NCI-H2196 (cell line): ENCODE results near the gene SH3BGRL3.
"Not testable (repeated sequence)": the region's sequence is repeated elsewhere in the genome, so short reads cannot be mapped to it uniquely, and the experiment has no call there.

Experiments
- DNase-seq: peaks from one replicate; lab custom pipeline; 2025; ENCODE audit not compliant: unreplicated experiment; lab: John Stamatoyannopoulos, UW

SH3BGRL3 gene

GRCh38 chr1:26315874-26316850, 36.3 kb downstream of the SH3BGRL3 start:
- DNase-seq, result no peak

- no peak for DNase-seq
These were observed 37.3 kb downstream of the SH3BGRL3 start for GRCh38 chr1:26317146-26317545.

GRCh38 chr1:26317612-26318337, 37.9 kb downstream of the SH3BGRL3 start, which contains the start of gene CD52:
TSS of gene CD52 (plus strand) at chr1:26317958. CDS start at chr1:26318018, 60 bp downstream.
- no peak for DNase-seq

GRCh38 chr1:26318338-26319064, 38.6 kb downstream of the SH3BGRL3 start:
- DNase-seq, result no peak

GRCh38 chr1:26320896-26321295, 41.0 kb downstream of the SH3BGRL3 start:
- no peak for DNase-seq

- peak; percentile 90 for DNase-seq
These were observed 41.6 kb downstream of the SH3BGRL3 start for GRCh38 chr1:26321315-26322041.

- DNase-seq, result no peak
These were observed 42.1 kb downstream of the SH3BGRL3 start for GRCh38 chr1:26322042-26322331.

GRCh38 chr1:26323382-26323781, 43.5 kb downstream of the SH3BGRL3 start:
- DNase-seq, result no peak

- DNase-seq, result no peak
These were observed 44.7 kb downstream of the SH3BGRL3 start for GRCh38 chr1:26324550-26324949.

- peak; percentile 16 for DNase-seq
These were observed 48.1 kb downstream of the SH3BGRL3 start for GRCh38 chr1:26327956-26328362.

GRCh38 chr1:26328597-26328996, 48.7 kb downstream of the SH3BGRL3 start:
- no peak for DNase-seq

GRCh38 chr1:26329380-26329779, 49.5 kb downstream of the SH3BGRL3 start:
- not testable (repeated sequence) for DNase-seq

- DNase-seq, result no peak
These were observed 50.4 kb downstream of the SH3BGRL3 start for GRCh38 chr1:26330276-26330675.
